ENCODE measurements around the gene CCL20.

Gene CCL20

GRCh38 chr2:227817850-227818674 lies 4.4 kb downstream of the CCL20 start:
- H3K27ac ChIP-seq: no peak overlapping the region
- TF ChIP-seq, protein P1, sequence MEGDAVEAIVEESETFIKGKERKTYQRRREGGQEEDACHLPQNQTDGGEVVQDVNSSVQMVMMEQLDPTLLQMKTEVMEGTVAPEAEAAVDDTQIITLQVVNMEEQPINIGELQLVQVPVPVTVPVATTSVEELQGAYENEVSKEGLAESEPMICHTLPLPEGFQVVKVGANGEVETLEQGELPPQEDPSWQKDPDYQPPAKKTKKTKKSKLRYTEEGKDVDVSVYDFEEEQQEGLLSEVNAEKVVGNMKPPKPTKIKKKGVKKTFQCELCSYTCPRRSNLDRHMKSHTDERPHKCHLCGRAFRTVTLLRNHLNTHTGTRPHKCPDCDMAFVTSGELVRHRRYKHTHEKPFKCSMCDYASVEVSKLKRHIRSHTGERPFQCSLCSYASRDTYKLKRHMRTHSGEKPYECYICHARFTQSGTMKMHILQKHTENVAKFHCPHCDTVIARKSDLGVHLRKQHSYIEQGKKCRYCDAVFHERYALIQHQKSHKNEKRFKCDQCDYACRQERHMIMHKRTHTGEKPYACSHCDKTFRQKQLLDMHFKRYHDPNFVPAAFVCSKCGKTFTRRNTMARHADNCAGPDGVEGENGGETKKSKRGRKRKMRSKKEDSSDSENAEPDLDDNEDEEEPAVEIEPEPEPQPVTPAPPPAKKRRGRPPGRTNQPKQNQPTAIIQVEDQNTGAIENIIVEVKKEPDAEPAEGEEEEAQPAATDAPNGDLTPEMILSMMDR (conservative IDR thresholded peaks at IDR 0.05): no peak

- H3K27ac ChIP-seq: no peak overlapping the region
- TF ChIP-seq, protein P1 (conservative IDR thresholded peaks at IDR 0.05): no peak
- TF ChIP-seq ZFX (IDR thresholded peaks at IDR 0.05): no peak
Measured at GRCh38 chr2:227818675-227819397, 5.2 kb downstream of the CCL20 start.

GRCh38 chr2:227819398-227819697 lies 5.7 kb downstream of the CCL20 start:
- TF ChIP-seq, protein P1 (conservative IDR thresholded peaks at IDR 0.05): no peak
- no peak for TF ChIP-seq ZFX (IDR thresholded peaks at IDR 0.05)
- no peak overlapping the region for H3K27ac ChIP-seq

- H3K27ac ChIP-seq: no peak overlapping the region
- no peak for TF ChIP-seq ZFX (IDR thresholded peaks at IDR 0.05)
- TF ChIP-seq, protein P1 (conservative IDR thresholded peaks at IDR 0.05): no peak
Measured at GRCh38 chr2:227821043-227821942, 7.7 kb downstream of the CCL20 start.

GRCh38 chr2:227822416-227823003 lies 8.9 kb downstream of the CCL20 start:
- no peak for TF ChIP-seq ZFX (IDR thresholded peaks at IDR 0.05)
- TF ChIP-seq, protein P1 (conservative IDR thresholded peaks at IDR 0.05): no peak
- H3K27ac ChIP-seq: no peak overlapping the region

GRCh38 chr2:227823922-227824321 lies 10.3 kb downstream of the CCL20 start:
- no peak overlapping the region for H3K27ac ChIP-seq
- no peak for TF ChIP-seq ZFX (IDR thresholded peaks at IDR 0.05)
- TF ChIP-seq, protein P1 (conservative IDR thresholded peaks at IDR 0.05): no peak

Measured in C4-2B (cell line).